ENCODE measurements around the gene EPHA3.

GRCh38 chr3:89372456-89372855 is 265.0 kb downstream of the EPHA3 start:
- TF ChIP-seq ZKSCAN1 (IDR thresholded peaks at IDR 0.05; ENCODE audit: low read depth, low read length), result no peak
- no peak for TF ChIP-seq PATZ1 (CRISPR knock-in tag; IDR thresholded peaks at IDR 0.05; ENCODE audit: borderline replicate concordance)
- TF ChIP-seq CBX5 (IDR thresholded peaks at IDR 0.05; ENCODE audit: borderline replicate concordance, low read depth), result no peak

Data from K562 (cell line).